ENCODE results near the gene RARA. TPM values are rescaled to one million over a fixed set of nuclear protein-coding genes. Genes with fewer than 3 reads are reported as not detected.

Gene RARA
- total and polyA plus RNA-seq, 2 experiments from 2014 or later = 7.4 to 15.9 TPM

Small RNAs within 50 kb of the gene (small RNA-seq; reads per million reads assigned to genes)
- gene RF00019 (ENCODE audit: low replicate concordance) (not detected), gene RNA5SP441 (ENCODE audit: low replicate concordance) (not detected)

Other genes starting within 250 kb of the RARA start
- 9.6 and 10.5 TPM in 2 replicates for gene THRA, start 246.2 kb upstream of the RARA start, total RNA-seq (2014; rRNA removed; shearing (Covaris generic))
- gene THRA, start 246.2 kb upstream of the RARA start, polyA plus RNA-seq (2016; fragmentation: Nextera tagmentation; extraction: Ambion mirVana) = 3.4 and 3.6 TPM in 2 replicates
- gene NR1D1, start 208.6 kb upstream of the RARA start, total RNA-seq (2014; rRNA removed; shearing (Covaris generic)) = 3.6 and 4.2 TPM in 2 replicates
- 3.1 and 3.3 TPM in 2 replicates for gene NR1D1, start 208.6 kb upstream of the RARA start, polyA plus RNA-seq (2016; fragmentation: Nextera tagmentation; extraction: Ambion mirVana)
- 52.5 and 56.5 TPM in 2 replicates for gene MSL1, start 187.2 kb upstream of the RARA start, total RNA-seq (2014; rRNA removed; shearing (Covaris generic))
- gene MSL1, start 187.2 kb upstream of the RARA start, polyA plus RNA-seq (2016; fragmentation: Nextera tagmentation; extraction: Ambion mirVana) = 14.3 and 16.2 TPM in 2 replicates
- 76.1 and 82.9 TPM in 2 replicates for gene CASC3, start 168.6 kb upstream of the RARA start, total RNA-seq (2014; rRNA removed; shearing (Covaris generic))
- gene CASC3, start 168.6 kb upstream of the RARA start, polyA plus RNA-seq (2016; fragmentation: Nextera tagmentation; extraction: Ambion mirVana) = 34.4 and 37.5 TPM in 2 replicates
- 10.4 and 14.0 TPM in 2 replicates for gene RAPGEFL1, start 131.7 kb upstream of the RARA start, total RNA-seq (2014; rRNA removed; shearing (Covaris generic))
- gene RAPGEFL1, start 131.7 kb upstream of the RARA start, polyA plus RNA-seq (2016; fragmentation: Nextera tagmentation; extraction: Ambion mirVana) = 5.0 and 6.7 TPM in 2 replicates
- gene WIPF2, start 89.9 kb upstream of the RARA start, total RNA-seq (2014; rRNA removed; shearing (Covaris generic)) = 9.2 and 10.8 TPM in 2 replicates
- 9.2 and 11.7 TPM in 2 replicates for gene WIPF2, start 89.9 kb upstream of the RARA start, polyA plus RNA-seq (2016; fragmentation: Nextera tagmentation; extraction: Ambion mirVana)
- gene CDC6, start 21.3 kb upstream of the RARA start, total RNA-seq (2014; rRNA removed; shearing (Covaris generic)) = 75.5 and 79.9 TPM in 2 replicates
- gene CDC6, start 21.3 kb upstream of the RARA start, polyA plus RNA-seq (2016; fragmentation: Nextera tagmentation; extraction: Ambion mirVana) = 40.6 and 46.2 TPM in 2 replicates
- 1.4 and 2.8 TPM in 2 replicates for gene GJD3, start 55.6 kb downstream of the RARA start, total RNA-seq (2014; rRNA removed; shearing (Covaris generic))
- gene GJD3, start 55.6 kb downstream of the RARA start, polyA plus RNA-seq (2016; fragmentation: Nextera tagmentation; extraction: Ambion mirVana) = not detected in 2 replicates
- 258 and 263 TPM in 2 replicates for gene TOP2A, start 108.7 kb downstream of the RARA start, total RNA-seq (2014; rRNA removed; shearing (Covaris generic))
- 442 and 485 TPM in 2 replicates for gene TOP2A, start 108.7 kb downstream of the RARA start, polyA plus RNA-seq (2016; fragmentation: Nextera tagmentation; extraction: Ambion mirVana)
- gene IGFBP4, start 134.3 kb downstream of the RARA start, total RNA-seq (2014; rRNA removed; shearing (Covaris generic)) = 78.9 and 87.2 TPM in 2 replicates
- 37.6 and 38.7 TPM in 2 replicates for gene IGFBP4, start 134.3 kb downstream of the RARA start, polyA plus RNA-seq (2016; fragmentation: Nextera tagmentation; extraction: Ambion mirVana)
- 0.08 and 4.9 TPM in 2 replicates for gene TNS4, start 192.4 kb downstream of the RARA start, total RNA-seq (2014; rRNA removed; shearing (Covaris generic))
- 0.31 and 0.64 TPM in 2 replicates for gene TNS4, start 192.4 kb downstream of the RARA start, polyA plus RNA-seq (2016; fragmentation: Nextera tagmentation; extraction: Ambion mirVana)